GM12864 (cell line): ENCODE measurements around the gene MTG2.

Source experiments
- DNase-seq: peaks from one replicate; pipeline ENCODE4 v3.0.0-alpha.2; 2011; ENCODE audit warnings: low read depth
- H3K4me3 ChIP-seq: 2 replicates; pipeline ENCODE4 v1.5.1; 2011; ENCODE audit warnings: mild to moderate bottlenecking, low read depth, low read length, control low read depth
- CTCF ChIP-seq: IDR thresholded peaks from 2 replicates; pipeline ENCODE4 v1.5.1; 2011; ENCODE audit warnings: low read depth, mild to moderate bottlenecking, moderate library complexity, low read length, control low read depth, inconsistent platforms; ENCODE audit errors: missing control alignments

Gene MTG2

GRCh38 chr20:62243906-62244515, 61.2 kb downstream of the MTG2 start:
- TF ChIP-seq CTCF, result no peak
- no peak overlapping the region for H3K4me3 ChIP-seq
- no peak for DNase-seq

DNA sequence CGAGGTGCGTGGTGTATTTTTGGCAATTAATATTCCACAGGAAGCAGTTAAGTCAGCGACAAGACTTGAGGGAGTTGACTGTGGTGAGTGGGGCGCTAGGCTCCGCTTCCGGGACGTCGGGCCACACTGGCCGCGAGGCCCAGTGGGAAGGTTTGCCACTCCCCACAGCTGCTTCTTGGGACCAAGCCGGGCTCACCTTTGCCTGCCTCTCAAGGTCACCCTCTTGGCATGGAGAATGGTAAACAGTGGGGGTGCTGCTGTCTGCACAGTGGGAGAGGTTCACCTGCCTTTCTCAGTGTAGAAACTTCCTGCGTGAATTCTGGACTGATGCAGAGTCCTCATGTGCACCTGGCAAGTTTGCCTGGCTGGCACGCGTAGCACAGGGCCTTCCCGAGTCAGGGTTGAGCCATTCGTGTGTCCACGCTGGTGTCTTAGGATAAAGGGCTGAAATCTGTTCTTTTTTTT, 61.8 kb downstream of the MTG2 start:
- no peak for DNase-seq
- H3K4me3 ChIP-seq, result no peak overlapping the region
- TF ChIP-seq CTCF, result no peak

DNA sequence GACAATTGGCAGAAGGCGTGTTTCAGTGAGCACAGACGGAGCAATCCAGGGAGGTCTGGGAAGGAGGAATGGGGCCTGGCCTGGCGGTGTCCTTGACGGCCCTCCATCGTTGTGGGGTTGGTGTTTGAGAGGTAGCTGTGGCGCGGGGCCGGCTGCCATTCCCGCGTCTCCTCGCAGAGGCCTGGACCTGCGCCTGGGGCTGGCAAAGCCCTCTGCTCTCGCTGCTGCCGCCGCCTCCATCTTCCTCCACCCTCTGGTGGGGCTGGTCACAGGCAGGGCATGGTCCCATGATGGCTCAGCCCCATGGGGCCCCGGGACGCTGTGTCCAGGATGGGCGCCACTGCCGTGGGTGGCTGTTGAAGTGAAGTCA, 63.1 kb downstream of the MTG2 start:
- DNase-seq, result no peak
- no peak overlapping the region for H3K4me3 ChIP-seq
- no peak for TF ChIP-seq CTCF

DNA sequence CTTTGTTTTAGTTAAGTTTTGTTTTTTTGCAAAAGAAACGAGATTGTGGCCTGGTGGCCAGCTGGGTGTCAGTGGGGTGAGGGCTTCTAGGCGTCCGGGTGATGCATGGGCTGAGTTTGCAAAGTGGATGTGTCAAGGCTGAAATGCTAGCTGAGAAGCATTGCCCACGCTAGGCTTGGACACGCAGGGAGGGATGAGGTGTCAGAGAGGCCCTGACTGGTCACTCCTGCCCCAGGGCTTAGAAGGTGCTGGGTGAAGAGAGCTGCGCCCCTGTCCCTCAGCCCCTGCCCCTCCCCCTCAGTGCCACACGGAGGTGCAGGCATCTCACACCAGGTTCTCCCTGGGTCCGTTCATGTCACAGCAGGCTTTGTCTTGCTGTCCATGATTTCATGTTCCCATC, 63.6 kb downstream of the MTG2 start:
- H3K4me3 ChIP-seq, result no peak overlapping the region
- DNase-seq, result no peak
- TF ChIP-seq CTCF, result no peak

DNA sequence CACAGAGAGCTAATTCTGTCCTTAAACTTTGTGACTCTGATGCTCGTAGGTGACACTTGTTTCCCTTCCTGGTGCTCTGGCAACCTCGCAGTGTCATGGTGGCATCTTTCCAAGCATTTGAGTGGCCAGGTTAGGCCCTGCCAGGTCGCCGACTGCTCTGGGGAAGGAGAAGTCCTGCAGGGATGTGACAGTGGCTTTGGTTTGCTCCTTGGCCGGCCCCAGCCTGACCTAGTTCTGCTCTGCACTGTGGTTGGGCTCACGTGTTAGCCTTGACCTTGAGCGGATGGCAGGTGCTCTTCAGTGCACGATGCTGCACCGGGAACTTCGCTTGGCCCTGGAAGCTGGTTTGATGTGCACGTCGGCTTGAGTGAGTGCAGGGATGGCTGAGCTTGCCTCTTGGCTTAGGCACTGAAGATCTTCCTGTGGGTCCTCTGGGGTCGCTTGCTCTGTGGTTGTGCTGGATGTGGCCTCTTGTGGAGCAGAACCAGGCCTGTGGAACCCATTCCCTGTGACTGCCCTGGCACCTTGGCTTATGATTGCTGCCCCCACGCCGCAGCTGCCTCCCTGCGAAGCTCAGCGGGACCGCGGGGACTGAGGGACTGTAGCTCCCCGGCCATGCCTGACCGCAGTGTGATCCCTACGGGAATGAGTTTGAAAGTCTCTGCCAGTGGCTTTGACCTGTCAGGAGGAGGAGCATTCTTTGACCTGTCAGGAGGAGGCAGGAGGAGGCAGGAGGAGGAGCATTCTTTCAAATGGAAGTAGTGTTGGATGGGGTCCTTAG, 64.2 kb downstream of the MTG2 start:
- no peak for TF ChIP-seq CTCF
- H3K4me3 ChIP-seq, result no peak overlapping the region
- no peak for DNase-seq

GRCh38 chr20:62248890-62249560, 66.2 kb downstream of the MTG2 start:
- DNase-seq, result no peak
- H3K4me3 ChIP-seq, result no peak overlapping the region
- TF ChIP-seq CTCF, result no peak
